Thyroid gland (tissue), 4 donors: Measurements from ENCODE around the gene CLSTN2. TPM values are rescaled to one million over a fixed set of nuclear protein-coding genes. Genes with fewer than 3 reads are reported as not detected.

Source experiments
- DNase-seq, 2 donors: peaks; one replicate each; pipeline ENCODE4 v3.0.0-alpha.2; 2019
- H3K27ac ChIP-seq, 3 donors: fragments of 200-600 bp; sonication (generic); 1 replicate in 2 of 3; 2 replicates in 1 of 3; pipeline ENCODE4 v1.5.1; 2016 to 2019; ENCODE audit warnings: mild to moderate bottlenecking in 1 of 3, moderate library complexity in 1 of 3
- H3K27me3 ChIP-seq: fragments of 200-600 bp; sonication (generic); one replicate; pipeline ENCODE4 v1.5.1; 2019
- H3K36me3 ChIP-seq, 2 donors: fragments of 200-600 bp; sonication (generic); one replicate each; pipeline ENCODE4 v1.5.1; 2016 to 2019
- H3K4me1 ChIP-seq, 2 donors: fragments of 200-600 bp; sonication (generic); one replicate each; pipeline ENCODE4 v1.5.1; 2017 to 2019
- H3K4me3 ChIP-seq, 3 donors: fragments of 200-600 bp; sonication (generic); replicated peaks in 1 of 3; 1 replicate in 2 of 3; 2 replicates in 1 of 3; pipeline ENCODE4 v1.5.1; 2016; ENCODE audit warnings: mild to moderate bottlenecking in 1 of 3
- H3K9me3 ChIP-seq: fragments of 200-600 bp; sonication (generic); one replicate; pipeline ENCODE4 v1.5.1; 2017
- CTCF ChIP-seq, 6 experiments: fragments of 200-600 bp in 3 of 6; fragments of 450-650 bp in 3 of 6; sonication (generic) in 3 of 6; IDR thresholded peaks; one replicate each; pipeline ENCODE4 v1.5.1; 2016 to 2019; ENCODE audit warnings: antibody characterized with exemption in 6 of 6, mild to moderate bottlenecking in 2 of 6, inconsistent platforms in 1 of 6, moderate library complexity in 1 of 6
- POLR2A ChIP-seq, 2 donors: fragments of 450-650 bp; IDR thresholded peaks; one replicate each; pipeline ENCODE4 v1.6.1; 2017; ENCODE audit warnings: antibody characterized with exemption in 2 of 2, mild to moderate bottlenecking in 2 of 2, moderate library complexity in 1 of 2
- WGBS, 2 donors: methylation state at CpG; one replicate each; pipeline ENCODE4 v1.1.5; 2017; 5-methylcytosine and 5-hydroxymethylcytosine counted together
- intact Hi-C: fragments of 100-400 bp; cut with DNase I; formaldehyde crosslinking; loops from one replicate; pipeline ENCODE4 v1.15.1; 2023
- total RNA-seq, 4 donors: library from RNA; depleted of rRNA; stranded (reverse); fragments of >200 nt; gene quantifications; one replicate each; pipeline ENCODE4 v1.2.3, GENCODE V29; 2016

Gene CLSTN2
- total RNA-seq, 4 donors from 2014 or later = 9.7 to 32.9 (median 15.5) TPM

- Histone ChIP-seq H3K36me3 (no peaks in the 10 kb centered on the region), H3K4me3 (no peak overlapping the region), H3K4me1 (no peaks in the 10 kb centered on the region), H3K27me3 (no peaks in the 10 kb centered on the region), H3K9me3 (no peaks in the 10 kb centered on the region), H3K27ac (no peak overlapping the region)
- intact Hi-C loops = no loop called here
- TF ChIP-seq CTCF (IDR thresholded peaks at IDR 0.05) = no peak
- TF ChIP-seq POLR2A (IDR thresholded peaks at IDR 0.05) = no peak
- no peak for DNase-seq
- 88 to 94% methylated on average over 1 of the region's 1 CpG for WGBS, 2 donors
Measured at GRCh38 chr3:140078940-140079339, 144.0 kb downstream of the CLSTN2 start.

DNA sequence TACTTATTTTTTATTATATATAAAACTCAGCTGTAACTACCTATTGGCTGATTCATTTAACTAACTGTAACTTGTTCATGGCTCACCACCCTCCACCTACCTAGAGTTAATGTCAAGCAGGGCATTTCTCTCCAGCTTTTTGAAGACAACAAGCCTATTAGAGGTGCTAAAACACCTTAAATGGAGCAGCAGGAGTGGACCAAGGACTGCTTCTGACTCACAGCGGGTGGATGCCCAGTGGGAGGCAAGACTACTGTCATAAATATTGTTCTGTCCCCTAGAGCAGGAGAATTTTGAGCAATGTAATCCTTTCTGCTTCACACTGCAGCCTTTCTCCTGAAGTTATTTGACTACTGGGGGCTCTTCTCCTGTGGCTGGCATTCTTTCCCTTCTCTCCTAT lies 146.9 kb downstream of the CLSTN2 start:
- intact Hi-C loops = no loop called here
- Histone ChIP-seq H3K9me3 (no peaks in the 10 kb centered on the region), H3K27ac (no peak overlapping the region), H3K4me1 (no peaks in the 10 kb centered on the region), H3K27me3 (no peaks in the 10 kb centered on the region), H3K36me3 (no peaks in the 10 kb centered on the region), H3K4me3 (no peak overlapping the region)
- no peak for DNase-seq
- no peak for TF ChIP-seq CTCF (IDR thresholded peaks at IDR 0.05)
- no peak for TF ChIP-seq POLR2A (IDR thresholded peaks at IDR 0.05)
- 50 to 68% methylated on average over 1 of the region's 1 CpG for WGBS, 2 donors

DNA sequence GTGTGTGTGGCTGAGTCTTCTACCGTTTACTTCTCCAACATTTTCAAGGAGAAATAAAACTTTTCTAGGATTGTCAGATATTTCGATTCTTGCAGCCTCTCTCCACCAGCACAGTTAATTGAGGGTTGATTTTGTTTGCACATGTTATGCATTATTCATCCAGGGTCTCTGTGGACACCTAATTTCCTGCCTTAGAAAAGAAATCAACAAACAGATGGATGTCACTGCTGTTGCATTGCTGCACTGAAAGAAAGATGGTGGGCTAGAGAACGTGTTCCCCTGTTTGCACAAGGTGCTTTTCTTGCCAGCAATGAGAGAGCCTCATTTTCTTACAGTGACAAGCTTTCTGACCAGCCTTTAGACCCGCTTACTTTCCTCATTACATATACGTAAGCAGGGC lies 150.0 kb downstream of the CLSTN2 start:
- no peak overlapping the region for H3K27ac ChIP-seq
- no peaks in the 10 kb centered on the region for H3K9me3 ChIP-seq
- no peaks in the 10 kb centered on the region for H3K27me3 ChIP-seq
- H3K4me3 ChIP-seq = no peak overlapping the region
- no peaks in the 10 kb centered on the region for H3K36me3 ChIP-seq
- WGBS, 2 donors = 74 to 79% methylated on average over 5 of the region's 5 CpGs
- TF ChIP-seq POLR2A (IDR thresholded peaks at IDR 0.05) = no peak
- TF ChIP-seq CTCF (IDR thresholded peaks at IDR 0.05) = no peak
- intact Hi-C loops = no loop called here
- DNase-seq = no peak
- no peaks in the 10 kb centered on the region for H3K4me1 ChIP-seq

GRCh38 chr3:140086642-140087041 lies 151.7 kb downstream of the CLSTN2 start:
- TF ChIP-seq CTCF (IDR thresholded peaks at IDR 0.05) (no peak), POLR2A (IDR thresholded peaks at IDR 0.05) (no peak)
- Histone ChIP-seq H3K27me3 (no peaks in the 10 kb centered on the region), H3K4me3 (no peak overlapping the region), H3K36me3 (no peaks in the 10 kb centered on the region), H3K9me3 (no peaks in the 10 kb centered on the region), H3K27ac (no peak overlapping the region), H3K4me1 (no peaks in the 10 kb centered on the region)
- intact Hi-C loops = no loop called here
- WGBS, 2 donors = 74 to 86% methylated on average over 1 of the region's 1 CpG
- DNase-seq = no peak

DNA sequence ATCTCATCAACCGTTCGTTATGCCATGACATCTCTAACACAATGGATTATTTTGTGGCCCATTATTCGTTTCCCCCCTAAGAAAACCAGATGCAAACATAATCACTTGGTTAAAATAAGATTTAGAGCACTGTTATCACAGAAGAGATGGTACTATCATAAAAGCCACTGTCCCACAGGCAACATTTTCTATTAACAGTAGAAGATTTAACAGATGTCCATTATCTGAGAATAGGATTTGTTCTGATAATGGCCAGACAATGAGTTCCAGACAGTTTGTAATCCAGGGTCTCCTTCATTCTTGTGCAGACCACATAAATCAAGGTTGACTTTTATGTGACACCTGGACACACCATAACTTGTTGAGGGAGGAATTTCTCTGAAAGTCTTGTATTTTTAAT lies 153.1 kb downstream of the CLSTN2 start:
- Histone ChIP-seq H3K4me1 (no peaks in the 10 kb centered on the region), H3K27ac (no peak overlapping the region), H3K27me3 (no peaks in the 10 kb centered on the region), H3K9me3 (no peaks in the 10 kb centered on the region), H3K36me3 (no peaks in the 10 kb centered on the region), H3K4me3 (no peak overlapping the region)
- DNase-seq = no peak
- intact Hi-C loops = no loop called here
- WGBS, 2 donors = 88 to 90% methylated on average over 3 of the region's 3 CpGs
- no peak for TF ChIP-seq POLR2A (IDR thresholded peaks at IDR 0.05)

DNA sequence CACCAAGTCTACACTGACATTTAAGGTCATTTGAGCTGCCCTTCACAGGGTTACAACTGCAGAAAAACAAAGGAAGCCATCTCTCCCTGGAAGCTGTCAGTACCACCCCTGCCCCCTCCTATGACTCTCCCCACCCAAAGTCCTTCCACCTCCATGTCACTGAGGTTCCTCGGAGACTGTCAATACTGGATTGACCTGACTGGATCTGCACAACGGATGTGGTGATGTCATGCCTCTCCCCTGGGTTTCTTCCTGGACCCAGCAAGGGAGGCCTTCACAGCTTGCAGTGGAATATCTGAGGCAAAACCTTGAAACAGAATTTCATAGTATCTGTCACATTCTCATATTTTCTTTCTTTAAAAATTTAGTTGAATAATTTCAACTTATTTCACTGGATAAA lies 153.5 kb downstream of the CLSTN2 start:
- Histone ChIP-seq H3K9me3 (no peaks in the 10 kb centered on the region), H3K4me1 (peaks cover 0 to 2% of the 10 kb centered on the region in 2 donors), H3K27ac (no peak overlapping the region), H3K27me3 (no peaks in the 10 kb centered on the region), H3K36me3 (no peaks in the 10 kb centered on the region), H3K4me3 (no peak overlapping the region)
- 67 to 89% methylated on average over 2 of the region's 2 CpGs for WGBS, 2 donors
- TF ChIP-seq POLR2A (IDR thresholded peaks at IDR 0.05) (no peak), CTCF (IDR thresholded peaks at IDR 0.05) (no peak)
- DNase-seq = no peak
- intact Hi-C loops = no loop called here
